AG04449 (cell line): Measurements from ENCODE around the gene SND1.

ENCODE experiments used
- CTCF ChIA-PET: fragments of 350-600 bp; formaldehyde crosslinking; extraction: SDS; loops from one replicate; lab custom pipeline; 2021; ENCODE audit warnings: antibody characterized with exemption; lab: Yijun Ruan, JAX
- POLR2A ChIA-PET: fragments of 400-600, 350-600 bp; formaldehyde crosslinking; extraction: SDS; loops from one replicate; lab custom pipeline; 2020; ENCODE audit warnings: antibody characterized with exemption, inconsistent platforms; lab: Yijun Ruan, JAX
- DNase-seq: peaks from one replicate; pipeline ENCODE4 v3.0.0-alpha.2; 2010; ENCODE audit warnings: low read depth, low spot score
- H3K4me3 ChIP-seq: 2 replicates; pipeline ENCODE4 v1.5.1; 2011; ENCODE audit warnings: low read depth, mild to moderate bottlenecking, control low read depth, low read length
- TF ChIP-seq, protein P1 (sequence below): IDR thresholded peaks from one replicate; pipeline ENCODE4 v1.5.1; 2011; ENCODE audit warnings: mild to moderate bottlenecking, moderate library complexity, low read length, control low read depth, inconsistent platforms; ENCODE audit not compliant: insufficient read depth; ENCODE audit errors: missing control alignments

SND1 gene

GRCh38 chr7:127819975-127820731 lies 168.2 kb downstream of the SND1 start:
- no peak for DNase-seq
- ChIA-PET POLR2A (no interaction called here), CTCF (no interaction called here)
- TF ChIP-seq, protein P1, sequence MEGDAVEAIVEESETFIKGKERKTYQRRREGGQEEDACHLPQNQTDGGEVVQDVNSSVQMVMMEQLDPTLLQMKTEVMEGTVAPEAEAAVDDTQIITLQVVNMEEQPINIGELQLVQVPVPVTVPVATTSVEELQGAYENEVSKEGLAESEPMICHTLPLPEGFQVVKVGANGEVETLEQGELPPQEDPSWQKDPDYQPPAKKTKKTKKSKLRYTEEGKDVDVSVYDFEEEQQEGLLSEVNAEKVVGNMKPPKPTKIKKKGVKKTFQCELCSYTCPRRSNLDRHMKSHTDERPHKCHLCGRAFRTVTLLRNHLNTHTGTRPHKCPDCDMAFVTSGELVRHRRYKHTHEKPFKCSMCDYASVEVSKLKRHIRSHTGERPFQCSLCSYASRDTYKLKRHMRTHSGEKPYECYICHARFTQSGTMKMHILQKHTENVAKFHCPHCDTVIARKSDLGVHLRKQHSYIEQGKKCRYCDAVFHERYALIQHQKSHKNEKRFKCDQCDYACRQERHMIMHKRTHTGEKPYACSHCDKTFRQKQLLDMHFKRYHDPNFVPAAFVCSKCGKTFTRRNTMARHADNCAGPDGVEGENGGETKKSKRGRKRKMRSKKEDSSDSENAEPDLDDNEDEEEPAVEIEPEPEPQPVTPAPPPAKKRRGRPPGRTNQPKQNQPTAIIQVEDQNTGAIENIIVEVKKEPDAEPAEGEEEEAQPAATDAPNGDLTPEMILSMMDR: no peak
- H3K4me3 ChIP-seq: no peak overlapping the region

GRCh38 chr7:127820732-127821085 lies 168.7 kb downstream of the SND1 start:
- ChIA-PET POLR2A (no interaction called here), CTCF (no interaction called here)
- no peak overlapping the region for H3K4me3 ChIP-seq
- TF ChIP-seq, protein P1: no peak
- DNase-seq: no peak

GRCh38 chr7:127821146-127821545 lies 169.2 kb downstream of the SND1 start:
- DNase-seq: no peak
- no peak overlapping the region for H3K4me3 ChIP-seq
- POLR2A ChIA-PET: no interaction called here
- TF ChIP-seq, protein P1: no peak
- CTCF ChIA-PET: no interaction called here

DNA sequence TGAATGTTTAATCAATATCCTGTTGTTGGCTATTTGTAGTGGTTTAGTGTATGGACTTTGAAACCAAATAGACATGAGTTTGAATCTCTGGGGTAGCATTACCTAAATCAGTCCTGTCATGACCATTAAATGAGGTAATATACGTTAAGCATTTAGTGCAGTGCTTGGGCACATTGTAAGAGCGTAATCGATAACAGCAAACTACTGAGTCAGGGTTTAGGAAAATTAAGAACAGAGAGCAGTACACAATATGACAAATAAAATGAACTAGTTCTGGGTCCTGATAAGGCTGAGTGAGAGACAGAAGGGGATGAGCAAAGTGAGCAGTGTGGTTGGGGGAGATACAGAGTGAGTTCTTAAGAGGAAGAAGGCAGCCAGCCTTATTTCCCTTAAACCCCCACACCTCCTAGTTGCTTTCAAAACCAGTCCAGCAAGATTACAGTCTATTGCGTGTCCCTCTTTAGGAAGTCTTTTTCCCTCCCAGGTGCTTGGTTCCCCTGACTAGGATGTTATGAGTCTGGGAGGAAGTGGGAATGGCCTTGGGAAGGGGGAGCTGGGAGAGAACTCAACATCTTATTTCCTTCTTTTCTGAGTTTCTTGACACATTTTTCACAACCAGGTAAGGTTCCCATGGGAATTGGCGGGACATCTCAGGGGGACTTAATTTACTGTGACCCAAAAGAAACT lies 171.0 kb downstream of the SND1 start:
- no peak overlapping the region for H3K4me3 ChIP-seq
- DNase-seq: no peak
- TF ChIP-seq, protein P1: no peak
- ChIA-PET CTCF (no interaction called here), POLR2A (no interaction called here)

DNA sequence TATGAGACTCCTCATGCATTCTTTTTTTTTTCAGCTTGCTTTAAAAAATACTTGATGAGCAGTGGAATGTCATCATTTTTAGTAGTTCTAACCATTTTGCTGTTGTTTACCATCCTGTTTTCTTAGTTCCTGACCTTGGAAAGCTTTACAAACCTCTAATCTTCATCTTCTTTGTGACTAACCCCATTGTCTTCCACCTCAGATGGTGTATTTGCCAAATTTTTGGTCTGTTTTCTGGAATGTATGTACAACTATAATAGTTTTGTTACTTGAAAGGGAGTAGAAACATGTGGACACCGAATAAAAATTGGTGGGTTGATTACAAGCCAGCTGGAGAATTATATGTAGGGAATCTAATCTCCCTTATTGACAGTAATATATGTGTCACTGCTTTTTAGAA lies 172.7 kb downstream of the SND1 start:
- POLR2A ChIA-PET: no interaction called here

More for the DNA sequence above, 172.7 kb downstream of the SND1 start:
- TF ChIP-seq, protein P1: no peak
- CTCF ChIA-PET: no interaction called here
- H3K4me3 ChIP-seq: no peak overlapping the region
- no peak for DNase-seq
